Renal cortex interstitium (tissue), 11 donors: ENCODE results near the gene CYFIP2. TPM values are rescaled to one million over a fixed set of nuclear protein-coding genes. Genes with fewer than 3 reads are reported as not detected.
A peak's percentile ranks its signal among the peaks of the same experiment; 100 is the strongest.

Experiments used
- DNase-seq, 11 donors: peaks; one replicate each; pipeline ENCODE4 v3.0.0-alpha.2; 2013; ENCODE audit warnings: low read depth in 9 of 11, low spot score in 4 of 11; ENCODE audit errors: extremely low read depth in 1 of 11
- polyA plus RNA-seq, 3 donors: library from polyadenylated mRNA; unstranded; fragments of 120-200 nt; gene quantifications; one replicate each; pipeline ENCODE4 v1.2.1, GENCODE V29; 2013; ENCODE audit not compliant: insufficient read length in 3 of 3

The CYFIP2 gene
- polyA plus RNA-seq, 3 donors: 103 to 142 (median 109) TPM

DNA sequence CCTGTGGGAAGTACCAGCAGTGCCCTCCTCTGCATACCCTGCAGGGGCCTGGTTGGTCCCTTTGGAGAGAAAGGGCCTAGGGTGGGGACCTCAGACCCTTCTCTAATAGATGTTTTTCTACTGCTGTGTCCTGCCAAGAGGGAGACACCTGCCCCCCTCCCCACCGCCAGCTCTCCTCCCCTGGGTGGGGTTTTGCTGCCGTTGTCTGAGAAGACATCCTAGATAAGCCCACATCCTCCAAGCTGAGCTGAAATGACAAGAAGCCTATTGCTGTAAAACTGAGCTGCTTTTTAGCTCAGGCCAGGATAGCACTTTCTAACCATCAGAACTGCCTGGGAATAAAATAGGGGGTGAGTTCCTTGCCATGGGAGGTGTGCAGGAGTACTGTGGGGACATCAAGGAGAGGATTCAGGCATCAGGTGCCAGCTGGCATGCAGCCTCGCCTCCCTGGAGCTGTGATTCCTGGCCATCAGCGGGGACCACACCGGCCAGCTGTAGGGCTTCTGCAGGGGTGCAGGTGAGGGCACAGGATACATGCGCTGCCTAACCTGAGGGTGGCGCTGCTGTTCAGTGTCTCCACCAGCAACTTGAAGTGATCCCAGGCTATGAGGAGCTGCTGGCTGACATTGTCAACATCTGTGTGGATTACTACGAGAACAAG is 37.9 kb downstream of the CYFIP2 start:
- no peak for DNase-seq

DNA sequence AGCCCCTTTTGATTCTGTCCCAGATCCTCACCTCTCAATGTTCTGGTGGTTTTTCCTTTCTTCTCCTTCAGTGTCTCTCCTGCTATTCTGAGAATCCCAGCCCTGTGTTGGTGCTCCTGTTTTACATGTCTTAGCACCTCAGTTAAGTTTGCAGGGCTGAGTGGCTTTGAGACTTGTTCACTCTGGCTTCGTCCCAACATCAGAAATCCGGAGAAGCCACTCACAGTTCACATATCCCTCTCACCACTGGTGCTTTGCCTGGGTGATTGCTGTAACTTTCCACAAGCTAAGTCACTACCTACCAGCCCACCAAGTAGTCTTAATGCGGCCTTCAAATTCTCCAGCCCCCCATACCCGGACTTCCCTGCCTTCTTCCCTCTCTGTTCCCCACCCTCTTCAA is 40.2 kb downstream of the CYFIP2 start:
- DNase-seq: no peak

DNA sequence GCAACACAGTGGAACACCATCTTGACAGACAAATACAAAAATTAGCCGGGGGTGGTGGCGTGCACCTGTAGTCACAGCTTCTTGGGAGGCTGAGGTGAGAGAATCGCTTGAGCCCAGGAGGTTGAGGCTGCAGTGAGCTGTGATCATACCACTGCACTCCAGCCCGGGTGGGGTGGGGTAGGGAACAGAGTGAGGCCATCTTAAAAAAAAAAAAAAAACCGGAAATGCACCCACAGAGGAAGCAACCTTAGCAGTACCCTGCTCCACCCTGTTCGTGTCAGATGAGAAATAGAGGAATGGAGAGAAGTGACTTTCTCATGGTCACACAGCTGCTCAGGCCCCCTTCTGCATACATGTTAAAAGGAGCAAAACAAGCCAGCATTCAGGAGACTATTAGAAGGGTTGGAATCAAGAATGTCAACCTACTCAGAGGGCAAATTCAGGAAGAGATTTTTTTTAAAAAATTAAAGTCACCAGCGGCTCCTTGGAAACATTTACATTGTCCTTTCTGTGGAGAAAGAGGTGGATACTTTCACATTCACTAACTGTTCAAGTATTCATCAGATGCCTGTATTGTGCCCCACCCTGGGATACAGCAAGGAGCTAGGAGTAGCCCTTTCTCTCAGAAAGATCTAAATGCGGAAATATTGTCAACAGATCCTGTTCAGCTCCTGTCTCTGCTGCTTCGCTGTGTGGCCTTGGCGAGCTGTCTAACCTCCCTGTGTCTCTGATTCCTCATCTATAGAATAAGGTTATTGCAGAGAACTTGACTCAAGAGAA is 41.0 kb downstream of the CYFIP2 start:
- no peak for DNase-seq

DNA sequence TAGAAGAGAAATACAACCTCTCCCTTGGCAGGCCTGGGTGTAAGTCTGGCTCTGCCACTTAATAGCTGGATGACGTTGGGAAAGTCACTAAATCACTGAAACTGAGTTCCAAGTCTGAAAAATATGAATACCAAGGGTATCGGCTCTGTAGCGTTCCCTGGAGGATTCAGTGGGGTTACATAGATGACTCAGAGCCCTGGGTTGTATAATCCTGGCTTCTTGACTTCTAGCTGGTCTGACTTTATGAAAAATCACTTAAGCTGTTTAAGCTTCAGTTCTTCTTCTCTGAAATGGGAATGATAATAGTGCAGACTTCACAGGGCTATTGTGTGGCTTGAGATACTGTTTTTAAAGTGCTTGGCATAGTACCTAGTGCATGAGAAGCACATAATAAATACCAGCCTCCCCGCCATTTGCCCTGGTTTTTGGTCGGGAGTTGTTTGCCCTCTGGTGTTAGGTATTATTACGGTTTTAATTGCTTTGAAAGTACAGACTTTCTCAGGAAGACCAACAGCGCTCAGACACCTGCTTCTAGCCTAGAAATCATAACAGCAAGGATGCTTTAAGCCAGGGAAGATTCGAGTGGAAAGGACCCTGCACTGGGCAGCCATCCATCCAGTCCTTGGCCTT is 43.0 kb downstream of the CYFIP2 start:
- no peak for DNase-seq

DNA sequence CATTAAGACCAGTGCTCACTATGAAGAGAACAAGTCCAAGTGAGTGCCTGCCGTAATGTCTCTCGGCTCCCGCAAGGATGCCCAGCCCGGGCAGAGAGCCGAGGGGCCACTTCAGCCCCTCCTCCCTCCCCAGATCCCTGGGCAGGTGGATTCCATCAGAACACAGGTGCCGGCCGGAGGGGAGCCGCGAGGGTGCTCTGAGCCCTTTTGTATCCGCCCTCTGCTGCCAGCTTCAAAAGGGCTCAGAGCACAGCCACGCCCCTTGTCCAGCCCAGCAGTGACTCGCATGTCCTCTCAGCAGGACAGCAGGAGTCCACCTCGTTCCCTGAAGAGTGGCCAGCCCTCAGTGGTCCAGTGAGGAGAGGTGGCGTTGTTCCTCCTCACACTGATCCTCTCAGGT is 43.9 kb downstream of the CYFIP2 start:
- DNase-seq: no peak

DNA sequence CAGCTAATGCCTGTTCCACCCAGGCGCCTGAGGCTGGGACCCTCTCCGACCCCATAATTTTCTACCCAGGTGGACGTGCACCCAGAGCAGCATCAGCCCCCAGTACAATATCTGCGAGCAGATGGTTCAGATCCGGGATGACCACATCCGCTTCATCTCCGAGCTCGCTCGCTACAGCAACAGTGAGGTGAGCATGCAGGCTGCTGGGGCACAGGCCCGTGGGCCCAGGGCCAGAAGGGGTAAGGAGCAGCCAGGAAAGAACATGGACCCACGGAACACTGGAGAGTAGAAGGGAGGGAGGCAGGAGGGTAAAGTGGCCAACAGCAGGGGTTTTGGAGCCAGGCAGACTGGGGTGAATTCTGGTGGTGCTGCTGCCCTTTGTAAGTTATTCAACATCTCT is 45.7 kb downstream of the CYFIP2 start:
- DNase-seq: no peak

DNA sequence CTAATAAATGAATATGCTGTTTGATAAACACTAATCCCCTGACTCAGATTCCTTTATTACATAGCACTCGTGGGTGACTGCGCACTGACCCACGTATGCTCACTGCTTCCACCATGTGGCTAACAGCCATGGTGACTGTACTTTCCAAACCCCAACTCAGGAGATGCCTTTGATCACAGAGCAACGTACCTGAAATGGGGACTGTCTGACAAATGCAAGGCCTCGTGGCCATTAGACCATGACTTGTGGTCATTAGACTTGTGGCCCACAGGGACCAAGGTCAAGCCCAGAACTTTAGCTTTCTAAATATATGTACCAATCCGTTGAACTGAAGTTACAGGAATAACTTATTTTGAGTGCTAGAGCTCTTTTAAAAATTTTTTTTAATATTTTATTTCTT is 46.6 kb downstream of the CYFIP2 start:
- DNase-seq: peak in 5 of 11 donors; percentile 25 to 43 (median 36)

DNA sequence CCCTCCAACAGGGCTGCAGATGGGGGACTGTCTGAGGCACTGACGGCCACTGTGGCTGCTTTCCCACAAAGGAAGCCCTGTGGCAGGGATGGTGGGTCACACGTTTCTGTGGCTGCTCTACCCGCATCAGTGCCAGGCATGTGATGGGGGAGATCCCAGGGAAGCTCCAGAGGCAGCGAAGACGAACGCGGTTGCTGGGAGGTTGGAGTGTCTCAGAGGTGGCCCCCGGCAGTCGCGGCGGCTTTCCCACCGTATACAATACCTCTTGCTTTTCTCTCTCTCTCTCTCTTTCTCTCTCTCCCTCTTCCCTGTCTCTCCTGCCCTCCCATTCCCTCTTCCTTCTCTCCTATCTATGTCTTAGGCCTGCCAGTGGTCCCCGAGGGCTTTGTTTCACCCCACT is 56.7 kb downstream of the CYFIP2 start:
- DNase-seq: no peak

DNA sequence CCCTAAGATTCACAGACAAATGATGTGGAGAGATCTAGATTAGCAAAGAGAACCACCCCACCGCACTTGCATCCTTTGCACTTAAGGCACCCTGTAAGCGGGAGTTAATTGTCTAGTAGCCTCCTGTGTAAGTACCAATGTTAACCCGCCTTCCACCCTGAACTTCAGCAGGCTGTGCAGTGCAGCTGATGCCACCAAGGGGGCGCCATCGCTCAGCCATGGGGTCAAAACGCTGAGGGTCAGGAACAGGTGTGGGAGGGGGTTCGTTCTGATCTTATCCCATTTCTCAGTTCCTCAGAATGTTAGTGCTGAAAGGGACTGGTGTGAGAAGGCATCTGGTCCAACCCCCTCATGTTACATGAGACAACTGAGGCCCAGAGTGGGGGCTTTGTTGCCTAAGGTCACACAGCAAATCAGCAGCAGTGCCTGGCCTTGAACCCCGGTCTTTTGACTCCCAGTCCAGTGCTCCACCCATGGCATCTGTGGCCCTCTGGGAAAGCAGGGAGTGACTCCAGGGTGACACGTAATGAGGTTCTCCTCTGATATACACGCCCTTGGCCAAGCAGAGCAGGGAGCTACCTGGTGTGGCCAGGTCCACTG is 57.3 kb downstream of the CYFIP2 start:
- DNase-seq: no peak

DNA sequence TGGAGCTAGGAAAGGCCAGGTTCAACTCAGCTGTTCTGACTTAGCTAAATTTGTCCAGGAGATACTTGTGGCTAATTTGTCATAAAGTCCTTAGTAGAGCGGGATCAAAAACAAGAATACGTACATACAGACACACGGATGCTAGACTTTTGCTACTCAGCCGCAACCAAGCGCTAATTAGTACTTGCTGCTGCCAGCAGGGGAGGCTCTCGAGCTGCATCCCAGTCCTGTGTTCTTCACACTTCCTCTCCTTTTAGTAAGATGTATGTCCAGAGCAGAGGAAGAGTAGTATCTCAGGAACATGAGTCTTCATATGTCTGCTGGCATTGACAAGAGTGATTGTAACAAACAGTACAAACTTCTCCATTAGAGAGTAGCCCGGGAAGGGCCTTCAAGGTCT is 58.3 kb downstream of the CYFIP2 start:
- no peak for DNase-seq

DNA sequence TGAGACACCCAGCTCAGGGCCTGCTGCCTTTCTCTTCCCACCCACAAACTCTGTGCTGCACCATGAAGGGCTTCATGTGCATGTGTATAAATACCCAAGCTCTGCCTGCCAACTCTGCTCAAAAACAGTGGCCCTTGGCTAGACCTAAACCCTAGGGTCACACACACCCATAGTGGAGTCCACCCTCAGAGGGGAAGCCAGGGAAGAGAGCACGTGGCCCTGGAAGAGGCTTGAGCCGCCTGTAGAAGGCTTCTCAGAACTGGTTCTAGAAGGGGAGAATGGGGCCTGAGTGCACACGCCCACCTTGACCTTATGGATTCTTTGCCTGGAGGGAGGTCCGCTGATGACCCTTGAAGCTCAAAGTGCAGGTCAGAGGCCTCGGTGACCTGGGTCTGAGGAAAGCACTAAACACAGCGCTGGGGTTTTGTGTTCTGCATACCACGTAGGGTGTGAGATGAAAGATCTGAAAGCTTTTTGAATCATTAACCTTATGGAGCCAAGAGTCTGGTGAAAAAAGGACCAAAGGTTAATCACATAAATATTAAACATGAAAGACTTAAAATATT is 60.6 kb downstream of the CYFIP2 start:
- DNase-seq: no peak

DNA sequence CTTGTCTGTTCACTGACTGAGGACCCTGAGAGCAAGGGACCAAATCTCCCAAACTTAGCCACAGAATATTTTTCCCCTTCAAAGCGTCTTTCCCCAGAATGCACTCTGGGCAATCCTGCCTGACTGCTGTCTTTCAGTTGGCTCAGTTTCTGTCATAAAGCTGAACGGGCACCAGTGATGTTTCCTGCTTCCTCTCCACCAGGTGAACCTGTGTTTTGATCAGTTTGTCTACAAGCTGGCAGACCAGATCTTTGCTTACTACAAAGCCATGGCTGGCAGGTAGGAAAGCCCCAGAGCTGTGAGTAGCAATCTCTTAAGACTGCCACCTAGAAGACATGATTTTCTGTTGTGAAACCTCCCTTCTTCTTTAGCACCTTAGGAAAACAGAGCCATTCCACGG is 61.8 kb downstream of the CYFIP2 start:
- no peak for DNase-seq

DNA sequence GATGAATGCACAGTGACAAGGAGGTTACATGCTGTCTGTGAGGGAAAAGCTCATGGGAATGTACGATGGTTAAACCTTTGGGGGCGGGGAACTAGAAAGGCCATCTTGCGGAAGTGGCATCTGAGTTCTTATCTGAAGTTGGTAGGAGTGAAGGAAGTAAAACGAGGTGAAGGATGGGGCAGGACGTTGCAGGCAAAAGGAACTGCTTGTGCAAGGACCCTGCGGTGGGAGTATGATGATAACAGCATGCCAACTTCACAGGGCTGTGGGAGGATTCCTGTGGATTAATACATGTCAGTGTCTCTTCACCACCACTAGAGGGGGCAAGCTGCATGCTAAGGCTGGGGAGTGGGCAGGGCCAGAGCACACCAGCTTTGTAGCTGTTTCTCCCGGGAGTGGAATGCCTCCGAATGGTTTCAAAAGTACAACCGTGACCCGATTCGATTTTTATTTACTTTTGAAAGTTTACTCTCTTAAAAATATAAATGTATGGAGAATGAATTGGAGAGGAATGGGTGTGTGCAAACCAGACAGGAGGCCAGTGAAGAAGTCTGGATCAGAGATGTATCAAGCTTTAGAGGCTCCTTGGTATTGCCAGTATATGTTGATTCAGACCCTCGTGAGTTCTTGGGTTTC is 62.5 kb downstream of the CYFIP2 start:
- DNase-seq: peak in 10 of 11 donors; percentile 54 to 75 (median 63)

DNA sequence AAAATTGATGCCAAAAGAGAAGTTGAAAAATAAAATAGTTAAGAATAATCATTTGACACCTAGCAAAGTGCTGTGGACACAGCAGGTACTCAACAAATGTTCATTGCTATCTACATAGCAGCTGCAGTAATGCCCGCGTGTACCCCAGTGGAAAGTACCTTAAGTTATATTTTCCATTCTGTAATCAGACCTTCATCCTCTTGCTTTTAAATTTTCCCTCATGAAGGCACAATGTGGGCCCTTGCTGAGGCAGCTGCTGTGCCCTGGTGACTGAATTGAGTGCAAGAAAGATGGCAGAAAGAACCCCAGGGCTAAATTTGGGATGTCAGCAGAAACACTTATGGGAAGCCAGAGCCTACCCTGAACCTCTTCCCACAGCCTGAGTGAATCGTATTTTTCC is 65.9 kb downstream of the CYFIP2 start:
- DNase-seq: no peak

DNA sequence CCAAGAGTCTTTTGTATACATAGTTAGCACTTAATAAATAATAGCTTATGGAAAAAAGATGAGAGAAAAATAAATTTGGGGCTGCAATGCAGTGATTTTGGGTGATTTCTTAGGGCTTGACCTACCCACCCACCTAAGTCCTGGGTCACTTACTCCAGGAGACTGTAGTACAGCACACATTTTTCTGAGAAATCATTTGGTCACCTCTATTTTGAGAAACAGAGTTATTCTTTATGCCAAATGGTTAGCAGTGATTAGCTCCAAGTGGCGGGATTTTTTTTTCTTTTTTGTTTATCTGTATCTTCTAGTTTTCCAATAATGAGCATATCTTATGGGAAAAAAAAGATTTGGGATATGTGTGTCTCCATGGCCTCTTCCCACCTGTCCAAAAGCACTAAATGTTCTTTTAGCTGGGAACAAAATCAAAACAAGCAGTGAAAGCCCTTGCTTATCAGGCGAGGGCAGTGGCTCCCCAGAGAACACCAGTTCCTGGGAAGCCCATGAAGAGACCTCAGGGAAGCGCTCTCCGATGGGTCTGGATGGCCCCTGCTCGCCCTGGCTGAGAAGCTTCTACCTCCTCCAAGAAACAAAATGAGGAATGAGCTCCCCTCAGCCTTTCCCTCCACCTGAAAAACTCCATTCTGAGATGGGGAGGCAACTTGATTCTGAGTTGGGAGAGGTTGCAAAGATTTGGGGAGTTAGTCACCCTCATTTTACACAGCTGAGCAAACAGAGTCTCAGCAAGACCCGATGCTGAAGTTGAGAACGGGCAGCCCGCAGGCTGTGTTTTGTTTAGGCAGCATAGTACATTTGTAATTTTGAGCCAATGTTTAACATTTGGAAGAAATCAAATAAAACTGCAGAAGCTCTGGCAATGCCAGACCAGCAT is 69.9 kb downstream of the CYFIP2 start:
- DNase-seq: no peak

DNA sequence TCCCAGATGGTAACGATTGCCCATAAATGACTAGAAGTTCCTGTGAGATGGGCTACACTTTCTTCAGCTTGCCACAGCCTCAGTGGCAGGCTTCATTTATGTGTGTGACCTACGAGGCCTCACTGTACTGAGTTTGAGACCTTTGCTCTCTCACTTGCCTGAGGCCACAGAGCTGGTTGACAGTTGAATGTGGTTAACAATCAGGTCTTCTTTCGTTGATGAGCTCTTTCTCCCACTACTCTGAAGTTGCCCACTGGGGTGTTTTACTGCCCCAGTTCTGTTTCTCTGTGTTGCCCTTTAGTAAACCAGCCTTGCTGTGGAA is 70.5 kb downstream of the CYFIP2 start:
- DNase-seq: no peak

DNA sequence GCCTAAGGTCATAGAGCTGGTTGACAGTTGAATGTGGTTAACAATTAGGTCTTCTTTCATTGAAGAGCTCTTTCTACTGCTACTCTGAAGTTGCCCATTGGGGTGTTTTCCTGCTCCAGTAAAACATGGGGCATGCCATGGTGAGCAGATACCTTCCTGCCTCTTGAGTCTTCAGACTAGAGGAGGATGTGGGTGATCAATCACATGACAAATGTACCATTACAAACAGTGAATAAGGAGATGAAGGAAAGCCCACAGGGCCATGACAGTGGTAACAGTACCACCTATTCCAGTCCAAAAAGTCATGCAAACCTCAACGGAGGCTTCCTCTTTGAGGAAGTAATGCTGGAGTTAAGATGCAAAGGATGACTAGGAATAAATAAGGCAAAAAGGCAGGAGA is 73.5 kb downstream of the CYFIP2 start:
- no peak for DNase-seq

DNA sequence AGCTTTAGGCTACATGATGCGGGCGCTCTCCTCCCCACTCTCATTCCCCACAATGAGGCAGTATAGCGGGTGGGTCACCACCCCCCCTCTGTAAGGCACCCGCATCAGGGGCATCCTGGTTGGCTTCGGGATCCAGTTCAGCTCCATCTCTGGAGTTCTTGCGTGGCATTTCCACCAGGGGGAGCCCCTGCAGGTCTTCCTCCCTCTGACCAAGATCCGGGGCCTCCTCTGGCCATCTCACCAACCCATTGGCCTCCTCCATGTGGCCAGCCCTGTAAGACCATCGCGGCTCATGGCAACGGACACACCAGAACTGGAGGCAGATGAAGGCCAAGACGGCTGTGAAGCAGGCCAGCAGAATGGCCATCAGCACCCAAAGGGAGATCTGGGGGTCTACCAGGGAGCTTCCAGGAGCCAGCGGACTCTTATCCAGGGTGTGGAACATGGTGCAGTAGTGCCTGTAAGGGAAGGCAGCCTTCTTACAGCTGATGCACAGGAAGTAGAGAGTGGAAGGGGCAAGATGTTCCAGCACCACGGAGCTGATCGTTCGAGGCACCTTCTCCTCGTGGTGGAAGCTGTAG is 77.0 kb downstream of the CYFIP2 start:
- no peak for DNase-seq
